GM18505 (cell line): ENCODE measurements around the gene PRKN.
"Not testable (repeated sequence)": the region's sequence is repeated elsewhere in the genome, so short reads cannot be mapped to it uniquely, and the experiment has no call there.

Experiments
- ATAC-seq: cut with Tn5 transposase; IDR thresholded peaks from one replicate; pipeline ENCODE4 v1.9.1; 2021; ENCODE audit not compliant: unreplicated experiment
- POLR2A ChIP-seq: IDR thresholded peaks from 4 replicates; pipeline ENCODE4 v1.6.1; 2011; ENCODE audit warnings: borderline replicate concordance; ENCODE audit not compliant: insufficient read depth, insufficient read length; ENCODE audit errors: extremely low read depth

The PRKN gene

GRCh38 chr6:161830866-161831616 is 896.5 kb downstream of the PRKN start:
- ATAC-seq = no peak
- TF ChIP-seq POLR2A = no peak

GRCh38 chr6:161829291-161829729 is 898.3 kb downstream of the PRKN start:
- ATAC-seq = no peak
- TF ChIP-seq POLR2A = no peak

DNA sequence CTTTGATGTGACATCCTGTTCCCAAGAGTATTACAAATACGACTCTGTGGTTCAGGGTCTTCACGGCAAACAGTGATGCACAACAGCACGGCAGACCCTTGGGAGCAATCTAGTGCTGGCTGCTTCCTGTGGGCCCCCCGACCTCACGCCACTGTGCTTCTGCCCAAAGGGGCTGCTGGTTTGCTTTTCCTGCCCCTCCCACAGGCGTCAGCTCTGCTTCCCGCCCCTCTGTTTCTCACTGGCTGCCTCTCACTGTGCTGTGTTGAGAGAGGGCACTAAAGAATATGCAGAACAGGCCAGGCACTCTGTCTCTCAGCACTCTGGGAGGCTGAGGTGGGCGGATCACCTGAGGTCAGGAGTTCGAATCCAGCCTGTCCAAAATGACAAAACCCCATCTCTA is 899.2 kb downstream of the PRKN start:
- ATAC-seq = no peak
- TF ChIP-seq POLR2A = no peak

GRCh38 chr6:161826512-161826911 is 901.1 kb downstream of the PRKN start:
- no peak for ATAC-seq
- no peak for TF ChIP-seq POLR2A

GRCh38 chr6:161822204-161822603 is 905.4 kb downstream of the PRKN start:
- not testable (repeated sequence) for ATAC-seq

- no peak for TF ChIP-seq POLR2A
- no peak for ATAC-seq
These were observed 909.7 kb downstream of the PRKN start for GRCh38 chr6:161817881-161818280.

DNA sequence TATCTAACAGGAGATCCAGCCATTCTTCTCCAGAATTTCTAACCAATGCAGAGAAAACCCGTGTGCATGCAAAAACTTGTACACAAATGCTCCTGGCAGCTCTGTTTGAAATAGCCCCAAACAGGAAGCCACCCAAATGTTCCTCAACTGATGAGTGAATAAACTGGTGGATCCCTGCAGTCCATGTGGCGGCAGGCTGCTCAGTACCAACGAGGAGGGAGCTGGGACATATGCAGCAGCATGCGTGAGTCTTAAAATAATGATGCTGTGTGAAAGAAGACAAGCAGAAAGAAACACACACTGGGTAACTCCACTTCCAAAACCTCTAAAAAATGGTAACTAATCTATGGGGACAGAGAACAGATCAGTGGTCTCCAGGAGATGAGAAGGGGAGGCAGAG is 911.6 kb downstream of the PRKN start:
- ATAC-seq = no peak
- TF ChIP-seq POLR2A = no peak

DNA sequence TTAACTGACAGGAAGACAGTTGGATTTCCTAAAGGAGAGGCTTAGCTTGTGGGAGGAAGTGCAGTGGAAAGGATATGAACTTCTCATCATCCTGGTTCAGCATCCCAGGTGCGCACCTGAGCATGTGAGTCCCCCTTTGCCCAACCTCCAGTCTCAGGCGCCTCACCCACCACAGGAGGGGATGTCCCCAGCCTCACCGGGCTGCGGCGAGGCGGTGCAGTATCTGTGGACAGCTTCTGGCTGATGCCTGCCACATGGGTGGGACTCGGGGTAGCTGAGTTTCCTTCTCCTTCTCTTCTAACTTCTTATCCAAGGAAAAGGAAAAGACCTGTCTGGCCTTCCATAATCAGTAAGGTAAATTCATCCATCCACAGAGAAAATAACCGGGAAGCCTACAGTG is 914.4 kb downstream of the PRKN start:
- ATAC-seq = no peak

GRCh38 chr6:161809971-161810370 is 917.6 kb downstream of the PRKN start:
- ATAC-seq = no peak
- no peak for TF ChIP-seq POLR2A

More for the DNA sequence above, 914.4 kb downstream of the PRKN start:
- no peak for TF ChIP-seq POLR2A

- no peak for ATAC-seq
- no peak for TF ChIP-seq POLR2A
These were observed 922.7 kb downstream of the PRKN start for GRCh38 chr6:161804838-161805237.

- no peak for TF ChIP-seq POLR2A
- ATAC-seq = no peak
These were observed 924.4 kb downstream of the PRKN start for GRCh38 chr6:161803131-161803530.

DNA sequence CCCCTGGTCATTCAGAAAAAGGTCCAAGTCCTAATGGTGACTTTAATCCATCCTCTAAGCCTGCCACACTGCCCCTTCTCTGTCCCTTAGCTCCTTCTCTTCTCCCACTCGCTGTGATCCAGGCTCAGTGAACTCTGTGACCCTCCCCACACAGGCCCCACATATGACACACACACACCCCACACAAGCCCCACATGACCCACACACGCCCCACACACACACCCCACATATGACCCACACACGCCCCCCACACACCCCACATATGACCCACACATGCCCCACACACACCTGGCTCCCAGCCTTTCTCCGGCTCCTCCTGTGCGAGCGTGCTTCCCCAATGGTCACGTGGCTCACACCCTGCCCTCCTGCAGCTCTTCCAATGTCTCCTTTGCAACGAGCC is 925.3 kb downstream of the PRKN start:
- no peak for TF ChIP-seq POLR2A
- no peak for ATAC-seq

DNA sequence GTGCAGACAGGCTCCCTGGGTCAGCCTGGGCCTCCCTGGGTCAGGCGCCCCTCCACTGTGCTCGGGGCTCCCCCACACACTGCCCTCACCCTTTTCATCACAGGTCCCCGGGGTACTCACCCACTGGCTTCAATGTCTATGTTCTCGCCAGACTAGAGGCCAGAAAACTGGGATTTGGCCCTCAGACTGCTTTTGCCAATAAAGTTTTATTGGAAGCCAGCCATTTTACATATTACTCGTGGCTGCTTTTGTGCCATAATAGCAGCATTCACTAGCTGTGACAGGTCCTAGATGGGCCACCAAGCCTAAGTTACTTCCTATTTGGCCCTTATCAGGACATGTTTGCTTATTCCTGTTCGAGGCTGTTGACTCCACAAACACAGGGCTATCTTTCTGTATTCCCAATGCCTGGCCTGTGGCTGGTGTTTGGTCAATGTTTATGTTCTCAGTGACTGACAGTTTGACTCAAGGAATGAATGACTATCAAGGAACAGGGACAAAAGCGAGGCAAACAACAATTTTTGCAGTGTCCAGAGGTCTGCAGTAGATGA is 928.6 kb downstream of the PRKN start:
- no peak for ATAC-seq
- no peak for TF ChIP-seq POLR2A

DNA sequence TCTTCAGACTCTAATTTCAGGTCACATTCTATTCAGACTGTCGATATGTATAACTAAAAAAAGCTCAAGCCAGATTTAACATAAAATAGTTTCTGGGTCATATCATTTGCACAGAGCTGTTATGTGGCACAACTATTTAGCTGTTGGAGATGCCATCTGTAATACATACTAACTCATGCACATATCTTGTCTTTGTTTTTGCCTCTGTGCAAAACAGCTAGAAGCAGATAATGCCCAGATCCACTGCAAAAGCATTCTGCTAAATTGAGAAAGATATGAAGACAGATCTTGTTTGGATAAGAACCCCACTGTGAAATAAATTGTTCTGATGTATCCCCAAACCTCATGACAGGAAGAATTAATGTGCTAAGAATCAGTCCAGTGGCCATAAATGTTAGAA is 930.9 kb downstream of the PRKN start:
- no peak for TF ChIP-seq POLR2A
- no peak for ATAC-seq
